Neural progenitor cell (in vitro differentiated cells): ENCODE results near the gene NSG2. TPM values are rescaled to one million over a fixed set of nuclear protein-coding genes. Genes with fewer than 3 reads are reported as not detected.

ENCODE experiments used
- DNase-seq: peaks from one replicate; pipeline ENCODE4 v3.0.0-alpha.2; 2016; ENCODE audit warnings: low spot score
- H2AFZ ChIP-seq: fragments of 200-600 bp; sonication (generic); replicated peaks from 2 replicates; pipeline ENCODE4 v1.6.1; 2016; ENCODE audit warnings: antibody characterized with exemption
- H3F3A ChIP-seq: fragments of 200-600 bp; sonication (generic); 2 replicates; pipeline ENCODE4 v1.6.1; 2016; ENCODE audit warnings: antibody characterized with exemption, low read depth
- H3K27ac ChIP-seq: fragments of 200-600 bp; sonication (generic); 2 replicates; pipeline ENCODE4 v1.5.1; 2016; ENCODE audit warnings: mild to moderate bottlenecking
- H3K27me3 ChIP-seq: fragments of 200-600 bp; sonication (generic); 2 replicates; pipeline ENCODE4 v1.6.1; 2016; ENCODE audit warnings: mild to moderate bottlenecking, moderate library complexity
- H3K36me3 ChIP-seq: fragments of 200-600 bp; sonication (generic); 2 replicates; pipeline ENCODE4 v1.5.1; 2016
- H3K4me1 ChIP-seq: fragments of 200-600 bp; sonication (generic); 2 replicates; pipeline ENCODE4 v1.6.1; 2016; ENCODE audit warnings: mixed run types
- H3K4me2 ChIP-seq: fragments of 200-600 bp; sonication (generic); 2 replicates; pipeline ENCODE4 v1.6.1; 2016
- H3K4me3 ChIP-seq: fragments of 200-600 bp; sonication (generic); 2 replicates; pipeline ENCODE4 v1.5.1; 2016
- H3K79me2 ChIP-seq: fragments of 200-600 bp; sonication (generic); 2 replicates; pipeline ENCODE4 v1.6.1; 2016; ENCODE audit warnings: low read depth
- H3K9ac ChIP-seq: fragments of 200-600 bp; sonication (generic); 2 replicates; pipeline ENCODE4 v1.6.1; 2016
- H3K9me3 ChIP-seq: fragments of 200-600 bp; sonication (generic); 2 replicates; pipeline ENCODE4 v1.5.1; 2016; ENCODE audit warnings: low read depth
- H4K20me1 ChIP-seq: fragments of 200-600 bp; sonication (generic); 2 replicates; pipeline ENCODE4 v1.6.1; 2016; ENCODE audit warnings: low read depth
- H3K27ac Mint-ChIP-seq: 3 replicates; pipeline ENCODE4 v1.8.0; 2021; ENCODE audit warnings: mixed read lengths
- H3K27me3 Mint-ChIP-seq: 2 replicates; pipeline ENCODE4 v1.8.0; 2022; ENCODE audit warnings: low read depth, mild to moderate bottlenecking, inconsistent platforms, moderate library complexity, mixed read lengths; ENCODE audit not compliant: insufficient read depth
- H3K36me3 Mint-ChIP-seq: 3 replicates; pipeline ENCODE4 v1.8.0; 2021; ENCODE audit warnings: mixed read lengths
- H3K4me1 Mint-ChIP-seq: 3 replicates; pipeline ENCODE4 v1.8.0; 2021; ENCODE audit warnings: mixed read lengths
- H3K4me3 Mint-ChIP-seq: 3 replicates; pipeline ENCODE4 v1.8.0; 2021; ENCODE audit warnings: mild to moderate bottlenecking, moderate library complexity, mixed read lengths
- H3K9me3 Mint-ChIP-seq: 3 replicates; pipeline ENCODE4 v1.8.0; 2020; ENCODE audit warnings: mixed read lengths
- EZH2 ChIP-seq: fragments of 200-600 bp; sonication (generic); IDR thresholded peaks from 2 replicates; pipeline ENCODE4 v1.6.1; 2017; ENCODE audit warnings: antibody characterized with exemption, mild to moderate bottlenecking, moderate library complexity
- EZH2phosphoT487 ChIP-seq: fragments of 200-600 bp; sonication (generic); IDR thresholded peaks from 2 replicates; pipeline ENCODE4 v1.6.1; 2017; ENCODE audit warnings: antibody characterized with exemption
- total RNA-seq: library from RNA; depleted of rRNA; stranded (reverse); fragments of >200 nt; gene quantifications from 2 replicates; pipeline ENCODE4 v1.2.3, GENCODE V29; 2015; ENCODE audit warnings: low replicate concordance
- TF ChIP-seq, protein P1 (sequence below): fragments of 200-600 bp; sonication (generic); IDR thresholded peaks from 2 replicates; pipeline ENCODE4 v1.5.1; 2017; ENCODE audit warnings: antibody characterized with exemption, mild to moderate bottlenecking

The NSG2 gene
- total RNA-seq, 1 donor from 2014 or later = 0.11 TPM

GRCh38 chr5:174139623-174140022, 94.1 kb downstream of the NSG2 start:
- no peak overlapping the region for H3K4me2 ChIP-seq
- no peak for DNase-seq
- H3K36me3 ChIP-seq = no peaks in the 10 kb centered on the region
- no peak overlapping the region for H3K27ac Mint-ChIP-seq
- H3K4me3 Mint-ChIP-seq = no peak overlapping the region
- H3K4me3 ChIP-seq = no peak overlapping the region
- no peaks in the 10 kb centered on the region for H3K36me3 Mint-ChIP-seq
- peaks cover 8% of the 10 kb centered on the region for H3K27me3 Mint-ChIP-seq
- no peaks in the 10 kb centered on the region for H3K9me3 Mint-ChIP-seq
- H3K9me3 ChIP-seq = no peaks in the 10 kb centered on the region
- peaks cover 8% of the 10 kb centered on the region for H3K4me1 Mint-ChIP-seq
- no peaks in the 10 kb centered on the region for H3K4me1 ChIP-seq
- no peak overlapping the region for H2AFZ ChIP-seq
- no peak overlapping the region for H3K27ac ChIP-seq
- TF ChIP-seq EZH2phosphoT487 = no peak
- TF ChIP-seq EZH2 = no peak
- TF ChIP-seq, protein P1, sequence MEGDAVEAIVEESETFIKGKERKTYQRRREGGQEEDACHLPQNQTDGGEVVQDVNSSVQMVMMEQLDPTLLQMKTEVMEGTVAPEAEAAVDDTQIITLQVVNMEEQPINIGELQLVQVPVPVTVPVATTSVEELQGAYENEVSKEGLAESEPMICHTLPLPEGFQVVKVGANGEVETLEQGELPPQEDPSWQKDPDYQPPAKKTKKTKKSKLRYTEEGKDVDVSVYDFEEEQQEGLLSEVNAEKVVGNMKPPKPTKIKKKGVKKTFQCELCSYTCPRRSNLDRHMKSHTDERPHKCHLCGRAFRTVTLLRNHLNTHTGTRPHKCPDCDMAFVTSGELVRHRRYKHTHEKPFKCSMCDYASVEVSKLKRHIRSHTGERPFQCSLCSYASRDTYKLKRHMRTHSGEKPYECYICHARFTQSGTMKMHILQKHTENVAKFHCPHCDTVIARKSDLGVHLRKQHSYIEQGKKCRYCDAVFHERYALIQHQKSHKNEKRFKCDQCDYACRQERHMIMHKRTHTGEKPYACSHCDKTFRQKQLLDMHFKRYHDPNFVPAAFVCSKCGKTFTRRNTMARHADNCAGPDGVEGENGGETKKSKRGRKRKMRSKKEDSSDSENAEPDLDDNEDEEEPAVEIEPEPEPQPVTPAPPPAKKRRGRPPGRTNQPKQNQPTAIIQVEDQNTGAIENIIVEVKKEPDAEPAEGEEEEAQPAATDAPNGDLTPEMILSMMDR = no peak
- H3K9ac ChIP-seq = no peak overlapping the region
- H3K79me2 ChIP-seq = no peaks in the 10 kb centered on the region
- H4K20me1 ChIP-seq = no peaks in the 10 kb centered on the region
- H3F3A ChIP-seq = no peaks in the 10 kb centered on the region
- H3K27me3 ChIP-seq = no peaks in the 10 kb centered on the region

GRCh38 chr5:174140452-174141020, 95.0 kb downstream of the NSG2 start:
- Histone ChIP-seq H4K20me1 (no peaks in the 10 kb centered on the region), H3K79me2 (no peaks in the 10 kb centered on the region), H3K9me3 (no peaks in the 10 kb centered on the region), H3K36me3 (no peaks in the 10 kb centered on the region), H3K4me1 (no peaks in the 10 kb centered on the region), H3K9ac (no peak overlapping the region), H3K4me3 (no peak overlapping the region), H2AFZ (no peak overlapping the region), H3K27me3 (no peaks in the 10 kb centered on the region), H3K27ac (no peak overlapping the region), H3F3A (no peaks in the 10 kb centered on the region), H3K4me2 (no peak overlapping the region)
- no peak for DNase-seq
- peaks cover 8% of the 10 kb centered on the region for H3K27me3 Mint-ChIP-seq
- H3K9me3 Mint-ChIP-seq = no peaks in the 10 kb centered on the region
- peaks cover 14% of the 10 kb centered on the region for H3K4me1 Mint-ChIP-seq
- H3K27ac Mint-ChIP-seq = no peak overlapping the region
- no peak overlapping the region for H3K4me3 Mint-ChIP-seq
- TF ChIP-seq, protein P1 = no peak
- no peak for TF ChIP-seq EZH2phosphoT487
- H3K36me3 Mint-ChIP-seq = no peaks in the 10 kb centered on the region

GRCh38 chr5:174141398-174141797, 95.9 kb downstream of the NSG2 start:
- H3K4me1 ChIP-seq = no peaks in the 10 kb centered on the region
- TF ChIP-seq EZH2phosphoT487 = no peak
- TF ChIP-seq, protein P1 = no peak
- TF ChIP-seq EZH2 = no peak
- Mint-ChIP-seq H3K36me3 (no peaks in the 10 kb centered on the region), H3K9me3 (no peaks in the 10 kb centered on the region), H3K27me3 (peaks cover 12% of the 10 kb centered on the region), H3K4me1 (peaks cover 20% of the 10 kb centered on the region), H3K27ac (no peak overlapping the region), H3K4me3 (no peak overlapping the region)
- no peaks in the 10 kb centered on the region for H3F3A ChIP-seq
- no peaks in the 10 kb centered on the region for H3K27me3 ChIP-seq
- H3K79me2 ChIP-seq = no peaks in the 10 kb centered on the region
- H2AFZ ChIP-seq = no peak overlapping the region
- no peak overlapping the region for H3K4me2 ChIP-seq
- no peak overlapping the region for H3K27ac ChIP-seq
- no peaks in the 10 kb centered on the region for H3K9me3 ChIP-seq
- no peaks in the 10 kb centered on the region for H3K36me3 ChIP-seq
- DNase-seq = no peak
- H3K4me3 ChIP-seq = no peak overlapping the region
- H4K20me1 ChIP-seq = no peaks in the 10 kb centered on the region
- H3K9ac ChIP-seq = no peak overlapping the region
